Fibroblast of skin of left biceps (primary cell): ENCODE measurements around the gene CUL2.
A peak's percentile ranks its signal among the peaks of the same experiment; 100 is the strongest.
"Not testable (repeated sequence)": the region's sequence is repeated elsewhere in the genome, so short reads cannot be mapped to it uniquely, and the experiment has no call there.

Source experiments
- DNase-seq, 2 experiments: peaks; one replicate each; pipeline ENCODE4 v3.0.0-alpha.2; 2013; ENCODE audit warnings: low read depth in 2 of 2

The CUL2 gene

DNA sequence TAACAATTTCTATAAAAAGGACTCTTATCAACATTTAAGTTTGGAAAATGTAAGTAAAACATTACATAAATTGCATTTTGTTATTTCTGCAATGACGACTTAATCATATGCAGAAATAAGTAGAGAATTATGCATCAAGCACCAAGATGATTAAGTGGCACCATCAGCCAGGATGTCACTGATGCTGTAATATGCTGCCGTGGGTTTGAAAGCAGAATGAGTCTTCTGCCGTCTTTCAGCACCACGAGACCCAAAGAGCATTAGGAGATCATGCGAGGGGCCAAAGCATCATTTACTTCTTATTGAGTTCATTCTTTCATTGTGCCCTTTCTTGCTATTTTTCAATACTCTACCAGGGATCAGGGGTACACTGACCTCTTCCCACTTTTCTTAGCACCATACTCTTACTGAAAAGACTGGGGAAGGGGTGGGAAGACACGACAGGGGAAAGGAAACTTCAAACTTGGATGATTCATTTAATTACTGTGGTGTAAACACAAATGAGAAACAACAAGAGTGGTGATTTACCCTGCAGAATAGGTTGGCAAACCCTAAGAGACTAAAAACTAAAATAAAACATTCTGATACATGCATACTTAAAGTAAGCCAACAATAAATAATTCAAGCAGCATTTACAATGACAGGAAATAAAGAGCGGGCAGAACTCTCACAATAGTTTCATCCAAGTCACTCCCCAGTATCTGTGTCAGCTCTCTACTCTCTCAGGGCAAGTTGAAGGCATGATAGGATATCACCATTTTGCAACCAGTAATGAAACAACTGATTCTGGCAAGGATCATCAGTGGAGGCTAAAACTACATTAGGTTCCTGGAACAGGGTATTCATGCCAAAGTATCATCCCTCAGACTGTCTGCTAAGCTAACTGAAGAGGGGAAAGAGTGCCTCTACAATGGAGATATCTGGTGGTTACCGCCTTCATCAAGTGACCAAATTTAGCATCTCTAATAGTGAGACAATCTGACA is 70.8 kb downstream of the CUL2 start:
- DNase-seq = no peak

DNA sequence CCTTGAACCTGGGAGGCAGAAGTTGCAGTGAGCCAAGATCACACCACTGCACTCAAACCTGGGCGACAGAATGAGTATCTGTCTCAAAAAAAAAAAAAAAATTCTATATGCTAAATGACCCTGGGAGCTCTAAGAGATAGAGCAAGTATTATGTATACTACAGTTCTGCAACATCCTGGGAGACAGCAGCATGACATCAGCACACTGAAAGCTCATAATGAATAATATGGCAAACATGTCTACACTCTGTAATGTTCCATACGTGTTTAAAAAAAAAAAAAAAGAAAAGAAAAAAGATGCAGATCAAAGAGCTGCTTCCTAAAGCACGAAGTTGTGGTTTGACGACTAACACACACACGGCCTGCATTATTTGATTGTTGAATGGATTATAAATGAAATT is 72.5 kb downstream of the CUL2 start:
- no peak for DNase-seq

DNA sequence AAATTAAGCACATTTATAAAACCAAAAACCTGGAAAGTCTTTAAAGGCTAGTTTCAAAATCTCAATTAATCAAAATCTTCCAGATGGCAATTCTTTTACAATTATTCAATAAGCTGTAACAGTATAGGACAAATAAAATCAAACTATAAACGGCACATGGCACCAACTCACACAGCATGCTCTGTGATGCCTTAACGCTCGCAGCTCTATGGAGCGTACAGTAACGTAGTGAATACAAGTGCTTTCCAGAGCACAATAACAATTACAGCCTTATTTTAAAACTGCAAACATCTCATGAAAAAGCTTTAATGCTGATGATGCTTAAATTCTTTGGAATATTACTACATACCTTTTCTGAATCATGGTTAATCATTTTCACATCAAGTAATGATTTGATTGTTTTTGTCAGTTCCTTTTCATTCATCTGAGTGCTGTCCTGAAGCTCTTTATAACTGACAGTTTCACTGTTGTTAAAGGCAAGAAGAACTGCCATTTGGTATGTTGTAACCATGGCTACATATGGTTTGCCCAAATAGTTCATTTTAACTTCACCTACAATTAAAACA is 74.2 kb downstream of the CUL2 start:
- DNase-seq = no peak

DNA sequence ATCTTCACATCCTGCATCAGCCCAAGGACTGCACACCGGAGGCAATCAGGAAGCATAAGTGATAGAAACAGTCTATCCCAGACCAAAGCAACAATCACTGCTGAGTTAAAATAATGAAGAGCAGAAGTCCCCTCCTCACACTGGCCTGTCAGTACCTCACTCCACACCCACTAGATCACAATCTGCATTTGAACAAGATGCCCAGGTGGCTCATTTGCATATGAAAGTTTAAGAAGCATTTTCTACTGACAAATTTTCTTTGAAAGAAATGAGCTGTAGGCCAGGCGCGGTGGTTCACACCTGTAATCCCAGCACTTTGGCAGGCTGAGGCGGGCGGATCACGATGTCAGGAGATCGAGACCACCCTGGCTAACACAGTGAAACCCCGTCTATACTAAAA is 77.4 kb downstream of the CUL2 start:
- DNase-seq = no peak

DNA sequence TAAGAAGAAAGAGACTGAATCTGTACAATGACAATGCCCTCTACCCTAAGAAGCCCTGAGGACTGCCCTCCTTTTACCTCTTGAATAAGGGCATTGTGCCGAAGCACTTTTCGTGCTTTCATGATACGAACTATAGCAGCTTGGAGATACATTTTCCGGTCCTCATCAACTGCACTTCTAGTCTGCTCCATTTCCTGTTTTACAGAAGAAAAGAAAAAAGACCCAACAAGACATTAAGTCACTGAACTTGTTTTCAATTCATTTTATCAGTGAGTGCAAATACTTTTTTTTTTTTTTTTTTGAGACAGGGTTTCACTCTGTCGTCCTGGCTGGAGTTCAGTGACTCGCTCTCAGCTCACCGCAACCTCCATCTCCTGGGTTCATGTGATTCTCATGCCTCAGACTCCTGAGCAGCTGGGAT is 78.4 kb downstream of the CUL2 start:
- no peak for DNase-seq

- no peak for DNase-seq
Observed at GRCh38 chr10:35007858-35008301, 82.3 kb downstream of the CUL2 start.

GRCh38 chr10:35006836-35007235 is 83.3 kb downstream of the CUL2 start:
- DNase-seq = no peak

DNA sequence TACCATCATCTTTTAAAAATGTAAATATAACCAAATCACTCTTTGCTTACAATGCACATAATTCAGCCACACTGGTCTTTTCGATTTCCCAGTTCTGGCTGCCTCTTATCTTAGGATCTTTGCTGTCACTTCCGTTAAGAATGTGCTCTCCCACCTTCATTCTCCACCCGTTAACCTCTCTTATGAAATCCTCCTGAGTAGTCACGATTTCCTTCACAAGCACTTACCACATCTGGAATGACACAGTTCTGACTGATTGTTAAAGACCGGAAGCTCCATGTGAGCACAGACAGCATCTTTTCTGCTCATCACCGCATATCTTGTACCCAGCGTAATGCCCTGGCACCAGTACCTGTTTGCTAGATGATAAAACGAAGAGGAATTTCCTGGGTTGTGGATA is 84.3 kb downstream of the CUL2 start:
- peak; percentile 83 to 86 for DNase-seq

GRCh38 chr10:35004651-35005050 is 85.5 kb downstream of the CUL2 start:
- no peak for DNase-seq

GRCh38 chr10:35003906-35004305 is 86.2 kb downstream of the CUL2 start:
- no peak for DNase-seq

DNA sequence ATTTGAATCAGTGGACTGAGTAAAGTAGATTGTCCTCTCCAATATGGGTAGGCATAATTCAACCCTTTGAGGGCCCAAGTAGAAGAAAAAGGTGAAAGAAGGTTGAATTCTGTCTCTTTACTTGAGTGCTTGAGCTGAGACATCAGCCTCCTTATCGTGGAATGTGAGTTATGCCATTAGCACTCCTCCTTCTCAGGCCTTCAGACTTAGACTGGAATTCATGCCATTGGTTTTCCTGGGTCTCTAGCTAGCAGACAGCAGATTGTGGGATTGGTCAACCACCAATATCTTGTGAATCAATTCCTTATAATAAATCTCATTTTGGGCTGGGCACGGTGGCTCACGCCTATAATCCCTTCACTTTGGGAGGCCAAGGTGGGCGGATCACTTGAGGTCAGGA is 89.2 kb downstream of the CUL2 start:
- no peak for DNase-seq

- DNase-seq = no peak
Observed at GRCh38 chr10:34999532-34999931, 90.6 kb downstream of the CUL2 start.

- no peak for DNase-seq
Observed at GRCh38 chr10:34998940-34999339, 91.2 kb downstream of the CUL2 start.

DNA sequence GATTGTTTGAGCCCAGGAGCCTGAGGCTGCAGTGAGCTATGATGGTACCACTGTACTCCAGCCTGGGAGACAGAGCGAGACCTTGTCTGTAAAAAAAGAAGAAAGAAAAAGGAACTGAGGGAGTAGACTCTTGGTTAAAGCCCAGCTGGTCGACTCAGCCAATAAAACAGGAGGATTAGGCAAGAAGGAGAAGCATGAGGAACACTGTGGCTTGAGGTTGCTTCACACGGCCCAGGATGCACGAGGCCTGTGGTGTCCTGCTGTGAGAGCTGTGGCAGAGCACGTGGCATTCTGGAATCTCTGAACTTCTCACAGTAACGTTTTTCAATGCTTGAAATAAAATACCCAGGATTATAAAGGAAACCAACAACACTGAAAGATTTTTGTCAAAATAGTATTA is 93.3 kb downstream of the CUL2 start:
- DNase-seq = no peak

DNA sequence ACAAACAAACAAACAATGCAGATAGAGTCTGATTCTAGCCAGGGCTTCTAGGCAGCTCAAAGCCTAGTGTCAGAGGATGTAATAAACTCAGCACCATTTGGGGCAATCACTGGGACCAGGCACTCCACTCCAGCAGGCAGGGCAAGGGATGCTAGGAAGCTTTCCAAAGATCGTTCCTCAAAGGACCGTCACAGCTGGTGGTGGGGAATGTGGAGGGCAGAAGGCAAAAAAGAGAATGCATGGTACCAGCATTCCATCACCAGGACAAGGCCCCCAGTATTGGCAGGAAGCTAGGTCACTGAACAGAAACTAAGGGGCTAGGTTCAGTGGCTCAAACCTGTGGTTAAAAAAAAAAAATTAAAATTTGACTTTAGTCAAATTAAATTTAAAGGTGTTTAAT is 94.2 kb downstream of the CUL2 start:
- no peak for DNase-seq

DNA sequence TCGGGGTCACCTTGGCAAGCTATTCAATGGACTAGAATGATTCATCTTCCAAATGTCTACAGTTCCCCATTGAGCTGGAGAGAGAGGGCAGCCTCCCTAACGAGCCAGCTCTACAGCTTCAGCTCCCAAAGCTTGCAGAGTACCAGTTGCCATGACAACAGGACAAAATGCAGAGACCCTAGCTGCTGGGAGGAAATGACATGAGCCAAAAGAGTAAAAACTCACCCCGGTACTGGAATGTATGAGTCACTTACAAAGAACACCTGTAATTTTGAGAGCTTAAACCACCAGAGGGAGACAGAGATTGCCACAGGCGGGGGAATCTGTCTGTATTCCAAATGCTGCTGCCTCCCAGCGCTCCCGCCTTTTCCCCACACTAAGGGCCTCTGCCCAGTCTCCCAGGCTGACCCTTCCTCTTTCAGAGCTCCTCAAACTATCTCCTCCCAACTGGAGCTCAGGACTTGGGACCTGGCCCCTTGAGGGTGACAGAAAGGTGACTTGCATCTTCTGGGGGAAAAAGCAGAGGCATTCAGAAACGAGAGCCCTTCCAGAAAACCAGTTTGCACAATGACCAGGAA is 95.5 kb downstream of the CUL2 start:
- DNase-seq = peak; percentile 36 to 39

- DNase-seq = no peak
Observed at GRCh38 chr10:34993782-34994181, 96.4 kb downstream of the CUL2 start.

DNA sequence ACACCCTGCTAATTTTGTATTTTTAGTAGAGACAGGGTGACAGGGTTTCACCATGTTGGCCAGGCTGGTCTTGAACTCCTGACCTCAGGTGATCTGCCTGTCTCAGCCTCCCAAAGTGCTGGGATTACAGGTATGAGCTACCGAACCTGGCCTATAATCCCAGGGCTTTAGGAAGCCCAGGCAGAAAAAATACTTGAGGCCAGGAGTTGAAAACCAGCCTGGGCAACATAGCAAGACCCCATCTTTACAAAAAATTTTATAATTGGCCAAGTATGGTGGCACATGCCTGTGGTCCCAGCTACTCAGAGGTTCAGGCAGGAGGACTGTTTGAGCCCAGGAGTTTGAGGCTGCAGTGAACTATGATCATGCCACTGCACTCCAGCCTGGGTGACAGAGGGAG is 99.0 kb downstream of the CUL2 start:
- not testable (repeated sequence) for DNase-seq

DNA sequence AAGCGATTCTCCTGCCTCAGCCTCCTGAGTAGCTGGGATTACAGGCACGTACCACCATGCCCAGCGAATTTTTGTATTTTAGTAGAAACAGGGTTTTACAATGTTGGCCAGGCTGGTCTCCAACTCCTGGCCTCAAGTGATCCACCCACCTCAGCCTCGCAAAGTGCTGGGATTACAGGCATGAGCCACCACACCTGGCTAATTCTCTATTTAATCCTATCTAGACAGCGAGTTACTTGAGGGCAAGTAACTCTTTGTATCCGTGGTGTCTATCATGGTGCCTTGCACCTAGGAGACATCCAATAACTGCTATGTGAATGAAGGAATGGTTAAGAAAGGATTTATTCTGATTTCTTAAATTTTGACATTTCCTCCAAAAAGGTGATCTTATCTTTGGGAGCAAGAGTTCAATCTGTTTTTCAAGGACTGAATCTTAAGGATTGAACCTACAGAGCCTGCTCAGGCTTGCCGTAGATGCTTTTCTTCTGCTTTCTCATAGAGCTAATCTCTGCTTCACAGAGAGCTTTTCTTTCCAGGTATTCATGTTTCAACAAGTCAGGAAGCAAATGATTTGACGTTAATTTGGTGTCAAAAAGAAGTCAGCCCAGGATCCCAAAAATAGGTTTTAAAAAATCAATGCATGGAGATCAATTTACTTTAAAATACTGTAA is 101.6 kb downstream of the CUL2 start:
- no peak for DNase-seq

DNA sequence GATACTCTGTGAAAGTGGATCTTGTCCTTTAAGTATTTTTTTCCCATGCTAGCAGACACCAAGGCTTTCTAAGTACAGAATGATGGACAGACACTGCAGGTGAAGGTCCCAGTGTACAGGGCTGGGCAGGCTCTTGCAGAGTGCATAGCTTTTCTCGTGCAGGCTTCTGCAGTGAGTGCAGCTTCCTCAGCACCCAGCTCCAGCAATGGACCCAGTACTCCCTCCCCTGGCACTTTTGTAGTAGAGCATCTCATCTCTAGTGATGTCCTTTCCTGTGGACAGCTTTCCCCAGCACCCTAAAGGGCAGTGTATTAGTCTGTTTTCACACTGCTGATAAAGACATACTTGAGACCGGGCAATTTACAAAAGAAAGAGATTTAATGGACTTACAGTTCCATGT is 104.3 kb downstream of the CUL2 start:
- DNase-seq = no peak

- no peak for DNase-seq
Observed at GRCh38 chr10:34985146-34985545, 105.0 kb downstream of the CUL2 start.

DNA sequence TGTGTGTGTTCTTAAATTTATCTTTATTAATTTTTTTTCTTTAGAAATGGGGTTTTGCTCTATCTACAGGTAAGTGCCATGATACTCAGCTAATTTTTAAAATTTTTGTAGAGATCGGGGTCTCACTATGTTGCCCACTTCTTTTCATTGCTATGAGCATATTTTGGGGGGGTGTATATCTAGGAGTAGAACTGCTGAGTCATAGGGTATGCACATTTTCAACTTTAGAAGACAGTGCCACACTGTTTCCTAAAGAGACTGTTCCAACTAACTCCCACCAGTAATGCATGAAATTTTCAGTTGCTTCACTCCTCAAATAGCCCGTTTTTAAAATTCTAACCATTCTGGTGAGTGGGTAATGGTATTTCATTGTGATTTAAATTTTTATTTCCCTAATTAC is 108.3 kb downstream of the CUL2 start:
- no peak for DNase-seq
